NCI-H460 (cell line): ENCODE results near the gene NEU2. TPM values are rescaled to one million over a fixed set of nuclear protein-coding genes. Genes with fewer than 3 reads are reported as not detected.
A peak's percentile ranks its signal among the peaks of the same experiment; 100 is the strongest.
"Not testable (repeated sequence)": the region's sequence is repeated elsewhere in the genome, so short reads cannot be mapped to it uniquely, and the experiment has no call there.

ENCODE experiments used
- DNase-seq: peaks from one replicate; pipeline ENCODE4 v3.0.0-alpha.2; 2016; ENCODE audit warnings: low read depth; ENCODE audit errors: extremely low read depth
- total RNA-seq: library from RNA; depleted of rRNA; stranded (reverse); fragments of >200 nt; shearing (Covaris generic); gene quantifications from 2 replicates; pipeline ENCODE4 v1.2.3, GENCODE V29; 2014

The NEU2 gene
- total RNA-seq, 1 experiment from 2014 or later = not detected

GRCh38 chr2:233053928-233054784, 21.7 kb downstream of the NEU2 start:
- peak; percentile 46 for DNase-seq

- no peak for DNase-seq
These were observed 22.9 kb downstream of the NEU2 start for GRCh38 chr2:233055362-233055761.

- no peak for DNase-seq
These were observed 24.6 kb downstream of the NEU2 start for GRCh38 chr2:233056961-233057605.

GRCh38 chr2:233058717-233059546, 26.5 kb downstream of the NEU2 start:
- no peak for DNase-seq

GRCh38 chr2:233059547-233059796, 27.0 kb downstream of the NEU2 start:
- no peak for DNase-seq

- DNase-seq = no peak
These were observed 27.5 kb downstream of the NEU2 start, which contains the start of gene INPP5D for GRCh38 chr2:233059797-233060500. INPP5D (plus strand) TSS chr2:233060342; CDS start chr2:233060479, 137 bp downstream.

- DNase-seq = no peak
These were observed 28.1 kb downstream of the NEU2 start for GRCh38 chr2:233060501-233060979.

GRCh38 chr2:233060980-233061590, 28.6 kb downstream of the NEU2 start:
- DNase-seq = no peak

GRCh38 chr2:233061591-233062450, 29.3 kb downstream of the NEU2 start:
- DNase-seq = no peak

- DNase-seq = no peak
These were observed 30.0 kb downstream of the NEU2 start for GRCh38 chr2:233062451-233062850.

GRCh38 chr2:233062946-233063268, 30.4 kb downstream of the NEU2 start:
- DNase-seq = no peak

- DNase-seq = no peak
These were observed 30.9 kb downstream of the NEU2 start for GRCh38 chr2:233063269-233063975.

- DNase-seq = no peak
These were observed 31.5 kb downstream of the NEU2 start for GRCh38 chr2:233063976-233064411.

- no peak for DNase-seq
These were observed 32.2 kb downstream of the NEU2 start for GRCh38 chr2:233064530-233065199.

GRCh38 chr2:233065200-233065589, 32.7 kb downstream of the NEU2 start:
- DNase-seq = not testable (repeated sequence)

GRCh38 chr2:233065954-233066470, 33.5 kb downstream of the NEU2 start:
- no peak for DNase-seq

- no peak for DNase-seq
These were observed 36.4 kb downstream of the NEU2 start for GRCh38 chr2:233068762-233069418.
